Transverse colon (tissue), 4 donors: Measurements from ENCODE around the gene CCR3. TPM values are rescaled to one million over a fixed set of nuclear protein-coding genes. Genes with fewer than 3 reads are reported as not detected.

Source experiments
- DNase-seq: peaks from one replicate; pipeline ENCODE4 v3.0.0-alpha.2; 2019
- H3K27ac ChIP-seq, 4 donors: fragments of 200-600 bp; sonication (generic); 2 replicates each; pipeline ENCODE4 v1.5.1; 2016 to 2018; ENCODE audit warnings: inconsistent platforms in 4 of 4
- H3K27me3 ChIP-seq: fragments of 200-600 bp; sonication (generic); 2 replicates; pipeline ENCODE4 v1.5.1; 2017; ENCODE audit warnings: inconsistent platforms
- H3K36me3 ChIP-seq, 4 donors: fragments of 200-600 bp; sonication (generic); 2 replicates each; pipeline ENCODE4 v1.5.1; 2017 to 2019; ENCODE audit warnings: inconsistent platforms in 4 of 4
- H3K4me1 ChIP-seq, 4 donors: fragments of 200-600 bp; sonication (generic); 2 replicates each; pipeline ENCODE4 v1.5.1; 2017 to 2020; ENCODE audit warnings: inconsistent platforms in 4 of 4
- H3K4me3 ChIP-seq, 4 donors: fragments of 200-600 bp; sonication (generic); 1 replicate in 1 of 4; 2 replicates in 3 of 4; pipeline versions ENCODE4 v1.5.1 to v1.6.1; 2017 to 2019; ENCODE audit warnings: inconsistent platforms in 4 of 4
- H3K9me3 ChIP-seq, 2 donors: fragments of 200-600 bp; sonication (generic); 2 replicates each; pipeline ENCODE4 v1.5.1; 2017 to 2019; ENCODE audit warnings: inconsistent platforms in 2 of 2
- EP300 ChIP-seq: sonication (generic); formaldehyde crosslinking; IDR thresholded peaks from one replicate; pipeline ENCODE4 v1.6.1; 2017; ENCODE audit warnings: antibody characterized with exemption, low read depth
- POLR2A ChIP-seq: fragments of 450-650 bp; IDR thresholded peaks from one replicate; pipeline ENCODE4 v1.6.1; 2016; ENCODE audit warnings: antibody characterized with exemption, mild to moderate bottlenecking, moderate library complexity
- POLR2AphosphoS5 ChIP-seq, 3 donors: sonication (generic); formaldehyde crosslinking; IDR thresholded peaks; one replicate each; pipeline ENCODE4 v1.6.1; 2016; ENCODE audit warnings: antibody characterized with exemption in 3 of 3
- WGBS, 2 donors: methylation state at CpG; one replicate each; pipeline ENCODE4 v1.1.5; 2018; ENCODE audit warnings: low coverage in 1 of 2; 5-methylcytosine and 5-hydroxymethylcytosine counted together
- in situ Hi-C, 4 donors: fragments of 200-750 bp; cut with MboI; loops; one replicate each; pipeline versions ENCODE4 v1.15.0 to v1.15.1; 2017; ENCODE audit warnings: low sequenced_read_pairs in 3 of 4, low pct_ligation_motif_present in 1 of 4, low pct_unique_long_range_greater_than_20kb in 1 of 4
- intact Hi-C: fragments of 100-400 bp; cut with DNase I; formaldehyde crosslinking; loops from one replicate; pipeline ENCODE4 v1.15.1; 2023; ENCODE audit warnings: low total_unique reads
- total RNA-seq, 4 donors: library from RNA; depleted of rRNA; stranded (reverse); fragments of >200 nt; gene quantifications; one replicate each; pipeline ENCODE4 v1.1.0, GENCODE V29; 2016
- TF ChIP-seq, protein P1 (sequence below), 5 experiments: fragments of 200-600 bp in 3 of 5; fragments of 450-650 bp in 2 of 5; sonication (generic) in 3 of 5; IDR thresholded peaks; 1 replicate in 2 of 5; 2 replicates in 3 of 5; pipeline ENCODE4 v1.5.1; 2016 to 2017; ENCODE audit warnings: antibody characterized with exemption in 5 of 5, inconsistent platforms in 3 of 5, mild to moderate bottlenecking in 2 of 5, moderate library complexity in 1 of 5

The CCR3 gene
- total RNA-seq, 4 donors from 2014 or later = not detected

GRCh38 chr3:46208167-46208704, 34.0 kb upstream of the CCR3 start, which contains the start of gene CCR1:
Gene CCR1, minus strand, starts transcription at chr3:46208313. Its CDS starts 4,000 bp downstream, at chr3:46204313.
- Histone ChIP-seq H3K27me3 (no peaks in the 10 kb centered on the region), H3K4me3 (peak within 1 kb of the TSS in 1 of 4 donors; percentile 33), H3K4me1 (no peaks in the 10 kb centered on the region), H3K27ac (peak within 1 kb of the TSS; percentile 17 to 59 (median 38)), H3K36me3 (no peaks in the 10 kb centered on the region), H3K9me3 (no peaks in the 10 kb centered on the region)
- TF ChIP-seq, protein P1, sequence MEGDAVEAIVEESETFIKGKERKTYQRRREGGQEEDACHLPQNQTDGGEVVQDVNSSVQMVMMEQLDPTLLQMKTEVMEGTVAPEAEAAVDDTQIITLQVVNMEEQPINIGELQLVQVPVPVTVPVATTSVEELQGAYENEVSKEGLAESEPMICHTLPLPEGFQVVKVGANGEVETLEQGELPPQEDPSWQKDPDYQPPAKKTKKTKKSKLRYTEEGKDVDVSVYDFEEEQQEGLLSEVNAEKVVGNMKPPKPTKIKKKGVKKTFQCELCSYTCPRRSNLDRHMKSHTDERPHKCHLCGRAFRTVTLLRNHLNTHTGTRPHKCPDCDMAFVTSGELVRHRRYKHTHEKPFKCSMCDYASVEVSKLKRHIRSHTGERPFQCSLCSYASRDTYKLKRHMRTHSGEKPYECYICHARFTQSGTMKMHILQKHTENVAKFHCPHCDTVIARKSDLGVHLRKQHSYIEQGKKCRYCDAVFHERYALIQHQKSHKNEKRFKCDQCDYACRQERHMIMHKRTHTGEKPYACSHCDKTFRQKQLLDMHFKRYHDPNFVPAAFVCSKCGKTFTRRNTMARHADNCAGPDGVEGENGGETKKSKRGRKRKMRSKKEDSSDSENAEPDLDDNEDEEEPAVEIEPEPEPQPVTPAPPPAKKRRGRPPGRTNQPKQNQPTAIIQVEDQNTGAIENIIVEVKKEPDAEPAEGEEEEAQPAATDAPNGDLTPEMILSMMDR (IDR thresholded peaks at IDR 0.05) = peak; percentile 12 to 43 (median 30)
- no peak for TF ChIP-seq EP300
- intact Hi-C loops (no loop called here), in situ Hi-C loops (loop anchor here in 2 of 4 donors (25.0 kb wide), 2 partner anchors 121 to 271 kb away; partner anchors contain the start of gene CXCR6 (in 2 of the 2))
- 29% methylated on average over 3 of the region's 3 CpGs; no CpG with 5 or more reads in 1 of the 2 donors for WGBS, 2 donors
- DNase-seq = peak; percentile 57

DNA sequence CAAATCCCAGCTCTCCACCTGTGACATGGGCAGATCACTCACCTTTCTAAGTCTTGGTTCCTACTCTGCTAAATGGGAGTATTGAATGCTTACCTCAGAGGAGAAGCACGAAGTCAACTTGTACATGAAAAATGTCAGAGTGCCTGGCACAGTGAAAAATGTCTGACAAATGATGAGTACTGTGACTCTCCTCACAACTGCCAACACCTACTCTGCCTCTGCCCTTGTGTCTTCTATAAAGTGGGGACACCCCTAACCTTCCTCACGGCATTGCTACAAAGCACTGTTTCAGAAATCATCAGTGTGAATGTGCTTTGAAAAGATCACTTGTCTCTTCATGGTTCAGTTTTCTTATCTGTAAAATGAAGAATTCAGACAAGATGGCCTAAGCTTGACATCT, 33.2 kb upstream of the CCR3 start:
- intact Hi-C loops (no loop called here), in situ Hi-C loops (loop anchor here in 2 of 4 donors (25.0 kb wide), 2 partner anchors 122 to 272 kb away; partner anchors contain the start of gene CXCR6 (in 2 of the 2))
- no peak overlapping the region for H3K27ac ChIP-seq
- H3K4me3 ChIP-seq = no peak overlapping the region
- DNase-seq = no peak
- peaks cover 3% of the 10 kb centered on the region for H3K27me3 ChIP-seq
- no peaks in the 10 kb centered on the region for H3K9me3 ChIP-seq
- WGBS, 2 donors = 48 to 100% methylated on average over 1 to 2 of the region's 2 CpGs
- no peaks in the 10 kb centered on the region for H3K36me3 ChIP-seq
- peaks cover 0 to 4% (median 0%) of the 10 kb centered on the region in 4 donors for H3K4me1 ChIP-seq
- TF ChIP-seq, protein P1 (IDR thresholded peaks at IDR 0.05) = no peak
- TF ChIP-seq EP300 (no peak), POLR2A (no peak), POLR2AphosphoS5 (IDR thresholded peaks at IDR 0.05) (no peak)

DNA sequence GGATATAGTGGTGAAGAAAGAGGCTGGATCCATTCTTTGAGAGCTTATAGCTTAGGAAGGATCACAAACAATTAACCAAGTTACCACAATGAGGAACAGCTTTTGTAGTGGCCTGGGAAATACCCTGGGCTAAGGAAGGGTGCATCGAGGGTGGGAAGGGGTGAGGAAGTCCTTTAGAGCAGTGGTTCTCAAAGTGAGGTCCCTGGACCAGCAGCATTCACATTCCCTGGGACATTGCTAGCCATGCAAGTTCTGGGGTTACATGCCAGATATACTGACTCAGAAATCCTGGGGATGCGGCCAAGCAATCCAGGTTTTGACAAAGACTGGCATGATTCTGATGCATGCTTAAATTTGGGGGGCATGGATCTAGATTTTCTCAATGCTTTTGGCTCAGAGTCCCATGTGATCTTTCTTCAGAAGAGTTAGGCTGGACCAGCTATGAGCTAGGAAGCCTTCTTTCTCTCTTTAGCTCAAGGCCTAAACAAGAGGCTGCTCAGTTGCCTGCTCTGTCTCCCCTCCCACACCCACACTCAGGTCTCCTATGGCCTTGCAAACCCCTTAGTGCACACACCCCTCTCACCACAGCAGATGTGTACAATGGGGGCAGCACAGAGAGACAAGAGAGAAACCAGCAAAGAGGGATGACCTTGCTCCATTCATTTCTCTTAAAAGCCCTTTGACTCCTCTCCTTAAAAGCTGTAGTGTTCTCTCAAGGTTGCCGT, 32.4 kb upstream of the CCR3 start:
- Histone ChIP-seq H3K4me3 (no peak overlapping the region), H3K36me3 (no peaks in the 10 kb centered on the region), H3K27ac (no peak overlapping the region), H3K4me1 (peaks cover 0 to 4% (median 0%) of the 10 kb centered on the region in 4 donors), H3K9me3 (no peaks in the 10 kb centered on the region), H3K27me3 (peaks cover 12% of the 10 kb centered on the region)
- in situ Hi-C loops = loop anchor here in 2 of 4 donors (25.0 kb wide), 2 partner anchors 123 to 273 kb away; partner anchors contain the start of gene CXCR6 (in 2 of the 2)
- intact Hi-C loops = no loop called here
- 82 to 88% methylated on average over 1 to 3 of the region's 3 CpGs for WGBS, 2 donors
- TF ChIP-seq POLR2A (no peak), POLR2AphosphoS5 (IDR thresholded peaks at IDR 0.05) (no peak), EP300 (no peak)
- TF ChIP-seq, protein P1 (IDR thresholded peaks at IDR 0.05) = no peak
- DNase-seq = no peak

DNA sequence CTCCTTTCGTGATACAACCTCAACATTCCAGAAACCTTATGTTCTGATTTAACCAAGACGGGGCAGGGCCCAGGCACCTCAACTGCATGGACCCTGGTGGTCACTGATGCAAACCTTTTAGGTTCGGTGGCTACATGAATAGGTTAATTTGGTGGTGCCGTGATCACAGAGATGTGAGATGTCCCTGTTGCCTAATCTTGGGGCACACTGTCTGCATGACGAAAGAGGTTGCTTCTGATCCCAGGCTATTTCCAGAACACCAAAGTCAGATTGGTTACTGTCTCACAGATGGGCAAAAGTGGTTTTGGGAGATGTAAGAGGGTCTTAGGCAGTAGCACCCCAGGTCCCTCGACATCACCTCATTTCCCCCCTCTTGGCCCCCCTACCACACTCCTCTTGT, 30.2 kb upstream of the CCR3 start:
- intact Hi-C loops (no loop called here), in situ Hi-C loops (loop anchor here in 2 of 4 donors (25.0 kb wide), 2 partner anchors 125 to 275 kb away; partner anchors contain the start of gene CXCR6 (in 2 of the 2))
- Histone ChIP-seq H3K4me1 (peaks cover 0 to 4% (median 0%) of the 10 kb centered on the region in 4 donors), H3K27ac (no peak overlapping the region), H3K27me3 (peaks cover 13% of the 10 kb centered on the region), H3K36me3 (no peaks in the 10 kb centered on the region), H3K9me3 (no peaks in the 10 kb centered on the region), H3K4me3 (no peak overlapping the region)
- DNase-seq = no peak
- WGBS, 2 donors = 75 to 83% methylated on average over 2 to 6 of the region's 6 CpGs
- no peak for TF ChIP-seq POLR2A
- TF ChIP-seq EP300 = no peak
- no peak for TF ChIP-seq POLR2AphosphoS5 (IDR thresholded peaks at IDR 0.05)
- TF ChIP-seq, protein P1 (IDR thresholded peaks at IDR 0.05) = no peak
